ENCODE data around the gene DCDC2B.

DCDC2B gene

DNA sequence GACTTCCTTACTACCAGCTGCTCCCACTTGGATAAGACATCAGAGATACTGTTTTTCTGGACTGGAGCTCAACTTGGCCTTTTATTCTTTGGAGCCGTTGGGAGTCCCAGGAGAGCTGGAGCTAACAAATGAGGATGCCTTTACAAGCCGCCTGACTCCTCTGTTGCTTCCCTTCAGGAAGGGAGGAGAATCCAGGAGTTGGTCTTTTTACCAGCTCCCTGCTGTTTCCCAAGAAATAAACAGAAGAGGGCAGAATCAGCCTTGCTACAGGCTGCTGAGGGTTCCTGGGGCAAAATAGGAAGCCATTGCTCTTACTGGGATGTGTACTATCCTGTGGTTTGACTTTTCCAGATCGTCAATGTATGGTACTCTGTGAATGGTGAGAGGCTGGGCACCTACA, 14.8 kb downstream of the DCDC2B start:
- DNase-seq (ENCODE audit: extremely low spot score) = no peak
- TF ChIP-seq, protein P1, sequence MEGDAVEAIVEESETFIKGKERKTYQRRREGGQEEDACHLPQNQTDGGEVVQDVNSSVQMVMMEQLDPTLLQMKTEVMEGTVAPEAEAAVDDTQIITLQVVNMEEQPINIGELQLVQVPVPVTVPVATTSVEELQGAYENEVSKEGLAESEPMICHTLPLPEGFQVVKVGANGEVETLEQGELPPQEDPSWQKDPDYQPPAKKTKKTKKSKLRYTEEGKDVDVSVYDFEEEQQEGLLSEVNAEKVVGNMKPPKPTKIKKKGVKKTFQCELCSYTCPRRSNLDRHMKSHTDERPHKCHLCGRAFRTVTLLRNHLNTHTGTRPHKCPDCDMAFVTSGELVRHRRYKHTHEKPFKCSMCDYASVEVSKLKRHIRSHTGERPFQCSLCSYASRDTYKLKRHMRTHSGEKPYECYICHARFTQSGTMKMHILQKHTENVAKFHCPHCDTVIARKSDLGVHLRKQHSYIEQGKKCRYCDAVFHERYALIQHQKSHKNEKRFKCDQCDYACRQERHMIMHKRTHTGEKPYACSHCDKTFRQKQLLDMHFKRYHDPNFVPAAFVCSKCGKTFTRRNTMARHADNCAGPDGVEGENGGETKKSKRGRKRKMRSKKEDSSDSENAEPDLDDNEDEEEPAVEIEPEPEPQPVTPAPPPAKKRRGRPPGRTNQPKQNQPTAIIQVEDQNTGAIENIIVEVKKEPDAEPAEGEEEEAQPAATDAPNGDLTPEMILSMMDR (IDR thresholded peaks at IDR 0.05; ENCODE audit: control extremely low read depth, extremely low read depth, low read depth, missing control alignments) = no peak
- ChIA-PET POLR2A (interaction anchor here (0.9 to 1.1 kb wide), 2 partner anchors 19 to 96 kb away, joined by 3 read pairs; no protein-coding TSS in a partner anchor), CTCF (interaction anchor here (1.0 to 1.5 kb wide), 5 partner anchors 12 to 93 kb away, joined by 3 to 6 read pairs (median 3); no protein-coding TSS in a partner anchor)

DNA sequence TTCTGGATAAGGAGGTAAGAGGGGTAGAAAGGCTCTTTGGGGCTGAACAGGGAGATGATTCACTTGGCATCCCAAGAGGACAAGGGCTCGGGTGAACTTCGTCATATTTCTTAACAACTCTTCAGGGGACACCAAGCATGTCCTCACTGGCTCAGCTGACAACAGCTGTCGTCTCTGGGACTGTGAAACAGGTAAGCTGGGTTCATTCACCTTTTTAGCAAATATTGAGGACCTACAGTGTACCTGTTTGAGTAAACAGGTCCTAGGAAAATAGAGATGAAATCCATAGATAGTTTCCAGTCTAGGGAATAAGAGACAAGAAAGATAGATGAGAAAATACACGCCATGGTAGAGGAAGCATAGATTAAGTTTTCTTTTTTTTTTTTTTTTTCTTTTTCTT, 15.4 kb downstream of the DCDC2B start:
- ChIA-PET CTCF (interaction anchor here (0.8 to 1.4 kb wide), 4 partner anchors 9 to 26 kb away, joined by 3 to 4 read pairs (median 3); no protein-coding TSS in a partner anchor), POLR2A (interaction anchor here (0.6 kb wide), 1 partner anchor 52 kb away, joined by 3 read pairs; no protein-coding TSS in a partner anchor)
- TF ChIP-seq, protein P1 (IDR thresholded peaks at IDR 0.05; ENCODE audit: control extremely low read depth, extremely low read depth, low read depth, missing control alignments) = no peak
- no peak for DNase-seq (ENCODE audit: extremely low spot score)

DNA sequence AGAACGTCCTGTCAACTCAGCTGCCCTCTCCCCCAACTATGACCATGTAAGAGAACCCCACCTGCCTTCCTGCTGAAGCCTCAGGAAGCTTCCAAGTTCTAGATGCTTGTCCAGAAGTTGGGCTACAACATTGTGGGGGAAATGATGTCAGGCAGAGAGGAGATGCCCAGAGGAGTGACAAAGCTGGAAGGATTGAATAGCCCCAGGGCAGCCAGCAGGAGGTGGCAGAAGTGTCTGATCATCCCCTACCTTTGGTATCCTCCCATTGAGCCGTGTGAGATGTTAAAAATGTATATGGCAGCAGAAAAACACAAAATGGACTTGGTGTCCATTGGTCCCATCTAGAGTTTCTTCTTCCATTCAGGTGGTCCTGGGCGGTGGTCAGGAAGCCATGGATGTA, 19.9 kb downstream of the DCDC2B start:
- TF ChIP-seq, protein P1 (IDR thresholded peaks at IDR 0.05; ENCODE audit: control extremely low read depth, extremely low read depth, low read depth, missing control alignments) = no peak
- CTCF ChIA-PET = interaction anchor here (1.1 to 5.0 kb wide), 4 partner anchors 12 to 89 kb away, joined by 4 to 25 read pairs (median 18); no protein-coding TSS in a partner anchor
- POLR2A ChIA-PET = interaction anchor here (1.0 to 1.3 kb wide), 2 partner anchors 105 to 108 kb away, joined by 3 to 4 read pairs; partner anchors contain the start of gene MARCKSL1
- DNase-seq (ENCODE audit: extremely low spot score) = no peak

DNA sequence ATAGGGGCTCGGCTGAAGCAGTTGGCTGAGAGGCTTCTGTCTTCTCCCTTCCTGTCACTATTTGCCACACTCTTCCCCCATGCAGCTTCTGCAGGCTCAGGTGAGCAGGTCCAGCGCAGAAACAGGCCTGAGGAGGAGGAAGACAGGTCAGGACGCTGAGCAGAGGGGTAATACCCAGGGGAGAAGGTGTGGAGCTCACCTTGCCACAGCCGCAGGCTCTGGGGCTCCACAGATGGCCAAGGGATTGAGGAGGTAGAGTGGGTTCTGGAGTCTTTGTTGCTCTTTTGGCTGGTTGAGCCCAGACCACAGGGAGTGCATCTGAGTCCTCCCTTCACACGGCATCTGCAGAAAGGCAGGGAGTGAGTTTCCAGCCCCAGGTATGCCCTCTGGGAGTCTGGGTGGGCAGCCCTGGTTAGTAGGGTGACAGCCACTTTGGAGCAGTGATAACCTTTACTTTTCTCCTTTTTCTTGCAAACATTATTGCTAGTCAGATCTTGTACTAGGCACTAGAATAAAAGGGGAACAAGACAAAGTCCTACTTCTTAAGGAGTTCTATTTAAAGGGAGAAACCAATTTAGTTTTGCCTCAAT, 23.0 kb downstream of the DCDC2B start:
- ChIA-PET CTCF (interaction anchor here (0.7 to 5.0 kb wide), 7 partner anchors 9 to 169 kb away, joined by 3 to 22 read pairs (median 5); no protein-coding TSS in a partner anchor), POLR2A (interaction anchor here (0.5 to 1.2 kb wide), 3 partner anchors 9 to 124 kb away, joined by 3 to 6 read pairs (median 5); partner anchors contain the start of gene KPNA6)
- TF ChIP-seq, protein P1 (IDR thresholded peaks at IDR 0.05; ENCODE audit: control extremely low read depth, extremely low read depth, low read depth, missing control alignments) = no peak
- DNase-seq (ENCODE audit: extremely low spot score) = no peak

DNA sequence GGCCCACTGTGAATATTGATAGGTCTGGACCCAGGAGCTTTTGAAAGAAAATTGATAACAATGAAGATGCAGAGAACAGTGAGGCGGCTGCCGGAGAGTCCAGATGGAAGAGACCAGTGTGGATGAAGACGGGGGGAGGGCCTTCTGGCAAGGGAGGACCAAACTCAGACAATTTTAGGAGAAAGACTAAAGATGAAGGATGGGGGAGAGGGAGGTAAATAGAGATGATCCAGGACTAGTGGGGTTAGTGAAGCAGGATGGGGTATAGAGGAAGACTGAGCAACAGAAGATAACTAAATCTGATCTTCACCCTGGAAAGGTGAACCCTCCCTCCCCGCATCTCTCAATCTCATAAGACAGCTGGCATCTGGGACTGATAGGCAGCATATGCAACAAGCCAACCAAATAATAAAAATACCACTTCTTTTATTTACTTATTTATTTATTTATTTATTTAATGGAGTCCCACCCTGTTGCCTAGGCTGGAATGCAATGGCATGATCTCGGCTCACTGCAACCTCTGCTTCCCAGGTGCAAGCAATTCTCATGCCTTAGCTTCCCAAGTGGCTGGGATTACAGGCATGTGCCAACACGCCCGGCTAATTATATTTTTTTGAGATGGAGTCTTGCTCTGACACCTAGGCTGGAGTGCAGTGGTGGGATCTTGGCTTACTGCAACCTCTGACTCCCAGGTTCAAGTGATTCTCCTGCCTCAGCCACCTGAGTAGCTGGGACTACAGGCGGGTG, 23.8 kb downstream of the DCDC2B start:
- DNase-seq (ENCODE audit: extremely low spot score) = no peak
- ChIA-PET CTCF (interaction anchor here (1.7 to 2.5 kb wide), 3 partner anchors 15 to 168 kb away, joined by 4 to 12 read pairs (median 7); no protein-coding TSS in a partner anchor), POLR2A (interaction anchor here (1.2 kb wide), 1 partner anchor 8 kb away, joined by 3 read pairs; no protein-coding TSS in a partner anchor)
- TF ChIP-seq, protein P1 (IDR thresholded peaks at IDR 0.05; ENCODE audit: control extremely low read depth, extremely low read depth, low read depth, missing control alignments) = no peak

DNA sequence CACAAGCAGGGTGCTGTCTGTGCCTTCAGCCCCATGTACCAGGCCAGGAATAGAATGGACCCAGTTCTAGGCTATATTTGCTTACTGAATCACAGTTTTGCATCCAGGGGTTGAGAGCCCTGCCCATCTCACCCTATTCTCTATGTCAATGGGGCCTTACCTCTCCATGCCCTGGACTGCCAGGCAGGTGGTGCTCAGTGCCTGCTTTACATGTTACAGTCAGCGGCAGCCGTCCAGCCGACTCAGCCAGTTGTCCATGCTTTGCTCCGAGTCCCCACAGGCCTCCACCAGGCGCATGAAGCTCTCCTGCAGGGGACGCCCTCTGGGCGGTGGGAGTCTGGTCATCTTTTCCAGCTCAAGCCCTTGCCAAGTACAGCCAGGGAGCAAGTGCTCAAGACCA, 25.9 kb downstream of the DCDC2B start:
- no peak for DNase-seq (ENCODE audit: extremely low spot score)
- CTCF ChIA-PET = interaction anchor here (1.1 to 10.0 kb wide), 3 partner anchors 17 to 81 kb away, joined by 3 to 104 read pairs (median 13); partner anchors contain the start of genes FAM167B and LCK
- TF ChIP-seq, protein P1 (IDR thresholded peaks at IDR 0.05; ENCODE audit: control extremely low read depth, extremely low read depth, low read depth, missing control alignments) = no peak
- POLR2A ChIA-PET = interaction anchor here (2.1 kb wide), 1 partner anchor 101 kb away, joined by 6 read pairs; the partner anchor contains the start of gene MARCKSL1
